Measurements from ENCODE around the gene CFAP73. TPM values are rescaled to one million over a fixed set of nuclear protein-coding genes. Genes with fewer than 3 reads are reported as not detected.

Gene CFAP73
- total and polyA plus RNA-seq, 7 donors: 0.17 to 0.35 (median 0.30) TPM; not detected in 4

DNA sequence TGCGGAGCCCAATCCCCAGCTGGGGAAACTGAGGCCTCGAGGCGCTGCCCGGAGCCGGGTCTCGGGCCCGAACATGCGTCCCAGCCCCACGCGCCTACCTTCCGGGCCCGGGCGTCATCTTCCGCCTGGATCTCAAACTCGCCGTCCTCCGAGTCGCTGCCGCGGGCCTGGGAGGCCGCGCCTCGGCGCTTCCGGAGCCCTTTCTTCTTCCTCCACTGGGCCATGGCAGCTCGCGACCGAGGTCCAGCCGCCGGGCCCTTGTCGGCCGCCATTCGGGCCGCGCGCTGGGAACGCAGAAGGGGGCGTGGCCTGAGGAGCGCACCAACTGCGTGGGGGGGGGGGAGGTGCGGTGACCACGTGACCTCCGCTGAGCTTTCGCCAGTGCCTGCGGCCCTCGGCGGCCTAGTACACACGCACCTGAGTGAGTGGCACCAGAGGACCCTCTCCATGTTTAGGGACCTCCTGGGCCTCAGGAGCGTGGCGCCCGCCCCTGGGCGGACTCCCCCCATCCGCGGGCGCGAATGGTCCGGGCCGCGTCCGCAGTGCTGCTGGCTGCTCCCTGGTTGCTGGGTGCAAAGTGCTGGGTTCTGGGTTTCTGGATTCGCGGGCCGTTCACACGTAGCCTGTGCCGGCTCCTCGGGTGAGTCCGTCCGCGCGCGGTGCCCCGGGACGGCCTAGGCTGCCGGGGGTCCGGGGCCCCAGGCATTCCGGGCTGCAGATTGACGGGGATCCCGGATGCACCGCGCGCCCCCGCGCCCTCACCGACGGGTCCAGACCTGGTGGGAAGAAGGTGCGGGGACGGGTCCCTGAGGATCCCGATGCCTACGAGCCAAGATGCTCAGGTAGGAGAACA lies 35.9 kb downstream of the CFAP73 start, which contains the start of the genes DDX54 and RITA1:
TSS of gene DDX54 (minus strand) at position 299 of the 853 bp plus-strand sequence. CDS start at position 272, 27 bp downstream.
TSS of gene RITA1 (plus strand) at position 542 of the 853 bp plus-strand sequence. CDS start 1,026 bp downstream, outside the sequence.
- H3K36me3 ChIP-seq (ENCODE audit: insufficient read depth in 1 of 2, low read depth in 1 of 2): peaks cover 12 to 28% of the 10 kb centered on the region in 2 donors
- H3K27ac ChIP-seq: peak within 1 kb of the TSS; percentile 98
- no peak for TF ChIP-seq CTCF (IDR thresholded peaks at IDR 0.05)
- 0% methylated on average over 76 to 89 of the region's 89 CpGs for WGBS, 3 donors
- DNase-seq (peak; percentile 86 to 90), ATAC-seq (peak; percentile 85 to 92 (median 90))
- peak within 1 kb of the TSS; percentile 93 for H3K4me3 ChIP-seq
- peaks cover 20% of the 10 kb centered on the region for H3K4me1 ChIP-seq
- H3K27me3 ChIP-seq (ENCODE audit: insufficient read depth in 3 of 3, low read length in 2 of 3): no peaks in the 10 kb centered on the region
- intact Hi-C loops (cut with DNase I): loop anchor here (5.0 to 10.0 kb wide), 2 partner anchors 37 to 179 kb away; partner anchors contain the start of gene TPCN1 (in 1 of the 2)
- H3K9me3 ChIP-seq: no peaks in the 10 kb centered on the region

- Histone ChIP-seq H3K9me3 (no peaks in the 10 kb centered on the region), H3K4me1 (peaks cover 20% of the 10 kb centered on the region), H3K27ac (peak overlapping the region; percentile 98), H3K4me3 (peak overlapping the region; percentile 93), H3K27me3 (ENCODE audit: insufficient read depth in 3 of 3, low read length in 2 of 3) (no peaks in the 10 kb centered on the region), H3K36me3 (ENCODE audit: insufficient read depth in 1 of 2, low read depth in 1 of 2) (peaks cover 9 to 24% of the 10 kb centered on the region in 2 donors)
- WGBS, 3 donors: 5 to 6% (median 5%) methylated on average over 11 of the region's 11 CpGs
- intact Hi-C loops (cut with DNase I): loop anchor here (5.0 to 10.0 kb wide), 2 partner anchors 36 to 179 kb away; partner anchors contain the start of gene TPCN1 (in 1 of the 2)
- peak in 1 of 4 donors; percentile 0 for ATAC-seq
- no peak for DNase-seq
- no peak for TF ChIP-seq CTCF (IDR thresholded peaks at IDR 0.05)
These were observed 36.5 kb downstream of the CFAP73 start for GRCh38 chr12:113186033-113186365.

DNA sequence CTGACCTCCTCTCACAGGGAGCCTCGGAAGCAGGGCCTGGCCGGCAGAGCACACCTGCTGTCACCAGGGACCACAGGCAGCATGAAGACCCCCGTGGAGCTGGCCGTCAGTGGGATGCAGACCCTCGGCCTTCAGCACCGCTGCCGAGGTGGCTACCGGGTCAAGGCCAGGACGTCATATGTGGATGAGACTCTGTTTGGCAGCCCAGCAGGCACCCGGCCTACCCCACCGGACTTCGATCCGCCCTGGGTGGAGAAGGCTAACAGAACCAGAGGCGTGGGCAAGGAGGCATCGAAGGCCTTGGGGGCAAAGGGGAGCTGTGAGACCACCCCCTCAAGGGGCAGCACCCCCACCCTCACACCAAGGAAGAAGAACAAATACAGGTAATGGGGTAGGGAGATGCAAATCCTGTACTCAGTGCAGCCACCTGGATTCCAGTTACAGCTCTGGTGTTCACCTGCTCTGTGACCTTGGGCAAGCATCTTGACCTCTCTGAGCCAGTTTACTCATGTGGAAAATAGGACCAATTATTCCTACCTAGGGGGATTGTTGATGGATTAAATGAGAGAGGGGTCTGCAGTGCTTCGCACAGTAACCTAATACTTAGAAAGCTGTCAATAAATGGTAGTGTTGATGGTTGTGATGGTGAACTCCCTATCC lies 37.3 kb downstream of the CFAP73 start:
- H3K27ac ChIP-seq: no peak overlapping the region
- no peak for TF ChIP-seq CTCF (IDR thresholded peaks at IDR 0.05)
- DNase-seq: no peak

DNA sequence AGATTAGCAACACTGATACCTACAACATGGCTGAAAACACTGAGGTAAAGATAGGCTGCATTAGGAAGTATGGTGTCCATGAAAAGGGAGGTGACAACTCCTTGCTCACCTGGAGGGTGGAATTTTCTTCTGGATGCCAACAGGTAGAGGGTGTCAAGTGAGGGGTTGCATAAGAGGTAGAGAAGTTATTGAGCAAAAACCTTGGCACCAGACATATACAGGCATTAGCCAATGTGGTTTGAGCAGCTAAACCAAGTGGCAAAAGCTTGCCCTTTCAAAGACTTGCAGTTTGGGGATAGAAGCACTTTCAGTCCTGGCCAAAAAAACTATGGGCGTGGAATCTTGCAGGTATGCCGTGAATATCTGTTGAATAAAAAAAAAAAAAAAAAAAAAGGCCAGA lies 39.8 kb downstream of the CFAP73 start:
- intact Hi-C loops (cut with DNase I): loop anchor here (5.0 to 10.0 kb wide), 2 partner anchors 33 to 175 kb away; partner anchors contain the start of gene TPCN1 (in 1 of the 2)
- no peak for TF ChIP-seq CTCF (IDR thresholded peaks at IDR 0.05)

More for the DNA sequence above, 37.3 kb downstream of the CFAP73 start:
- Histone ChIP-seq H3K4me3 (peak overlapping the region; percentile 93), H3K9me3 (no peaks in the 10 kb centered on the region), H3K27me3 (ENCODE audit: insufficient read depth in 3 of 3, low read length in 2 of 3) (no peaks in the 10 kb centered on the region), H3K36me3 (ENCODE audit: insufficient read depth in 1 of 2, low read depth in 1 of 2) (peaks cover 11 to 31% of the 10 kb centered on the region in 2 donors), H3K4me1 (peaks cover 20% of the 10 kb centered on the region)
- intact Hi-C loops (cut with DNase I): loop anchor here (5.0 to 10.0 kb wide), 2 partner anchors 36 to 178 kb away; partner anchors contain the start of gene TPCN1 (in 1 of the 2)
- ATAC-seq: no peak
- WGBS, 3 donors: 71 to 80% (median 75%) methylated on average over 16 of the region's 16 CpGs

More for the DNA sequence above, 39.8 kb downstream of the CFAP73 start:
- Histone ChIP-seq H3K4me3 (no peak overlapping the region), H3K4me1 (peaks cover 17% of the 10 kb centered on the region), H3K27me3 (ENCODE audit: insufficient read depth in 3 of 3, low read length in 2 of 3) (no peaks in the 10 kb centered on the region), H3K27ac (no peak overlapping the region), H3K9me3 (no peaks in the 10 kb centered on the region), H3K36me3 (ENCODE audit: insufficient read depth in 1 of 2, low read depth in 1 of 2) (peaks cover 4 to 27% of the 10 kb centered on the region in 2 donors)
- no peak for DNase-seq
- WGBS, 3 donors: 88 to 97% (median 91%) methylated on average over 2 of the region's 2 CpGs
- no peak for ATAC-seq
